Upper lobe of left lung (tissue), 6 donors: Measurements from ENCODE around the gene KCNQ2. TPM values are rescaled to one million over a fixed set of nuclear protein-coding genes. Genes with fewer than 3 reads are reported as not detected.

Source experiments
- ATAC-seq, 2 donors: fragments of 200-7000 bp; cut with Tn5 transposase; one replicate each; pipeline ENCODE4 v1.9.1; 2022; ENCODE audit warnings: mild to moderate bottlenecking in 2 of 2, moderate library complexity in 2 of 2; ENCODE audit not compliant: low FRiP score in 2 of 2
- DNase-seq, 2 donors: peaks; one replicate each; pipeline ENCODE4 v3.0.0-alpha.2; 2019 to 2020
- H3K27ac ChIP-seq, 4 donors: fragments of 200-600 bp; sonication (generic); one replicate each; pipeline ENCODE4 v1.5.1; 2016 to 2019
- H3K27me3 ChIP-seq, 4 donors: fragments of 200-600 bp; sonication (generic); one replicate each; pipeline ENCODE4 v1.5.1; 2017 to 2019
- H3K36me3 ChIP-seq, 4 donors: fragments of 200-600 bp; sonication (generic); one replicate each; pipeline ENCODE4 v1.5.1; 2016 to 2019
- H3K4me1 ChIP-seq, 4 donors: fragments of 200-600 bp; sonication (generic); one replicate each; pipeline ENCODE4 v1.5.1; 2018 to 2019
- H3K4me3 ChIP-seq, 4 donors: fragments of 200-600 bp; sonication (generic); one replicate each; pipeline ENCODE4 v1.5.1; 2017 to 2019; ENCODE audit warnings: mild to moderate bottlenecking in 2 of 4, moderate library complexity in 1 of 4
- H3K9me3 ChIP-seq, 4 donors: fragments of 200-600 bp; sonication (generic); one replicate each; pipeline ENCODE4 v1.5.1; 2018 to 2019
- EP300 ChIP-seq, 4 donors: sonication (generic); formaldehyde crosslinking; IDR thresholded peaks; one replicate each; pipeline ENCODE4 v1.5.1; 2017; ENCODE audit warnings: antibody characterized with exemption in 4 of 4, control low read depth in 2 of 4
- POLR2A ChIP-seq, 4 donors: fragments of 450-650 bp; IDR thresholded peaks; one replicate each; pipeline ENCODE4 v1.5.1; 2016 to 2017; ENCODE audit warnings: antibody characterized with exemption in 4 of 4, mild to moderate bottlenecking in 2 of 4
- POLR2AphosphoS5 ChIP-seq, 2 donors: sonication (generic); formaldehyde crosslinking; IDR thresholded peaks; one replicate each; pipeline ENCODE4 v1.5.1; 2017; ENCODE audit warnings: antibody characterized with exemption in 2 of 2
- WGBS, 2 donors: methylation state at CpG; one replicate each; pipeline ENCODE4 v1.1.5; 2017 to 2018; 5-methylcytosine and 5-hydroxymethylcytosine counted together
- total RNA-seq, 6 donors: library from RNA; depleted of rRNA in 4 of 6; stranded (reverse); fragments of >200 nt in 4 of 6; gene quantifications; one replicate each; pipeline versions ENCODE4 v1.1.0 to v1.2.1, GENCODE V29; 2016 to 2021
- TF ChIP-seq, protein P1 (sequence below), 6 experiments: fragments of 450-650 bp in 4 of 6; fragments of 200-600 bp in 2 of 6; sonication (generic) in 2 of 6; IDR thresholded peaks; one replicate each; pipeline ENCODE4 v1.5.1; 2016 to 2019; ENCODE audit warnings: antibody characterized with exemption in 6 of 6
- donor health status: DM: no; HTN: no; CAD: no; lungs with moderate emphysema.
- donor health status: DM: no; HTN: yes; CAD: no; lungs with severe emphysema.

KCNQ2 gene
- total RNA-seq: under 1 TPM in 1 of 6 donors, not detected in 5; 0.66 TPM

DNA sequence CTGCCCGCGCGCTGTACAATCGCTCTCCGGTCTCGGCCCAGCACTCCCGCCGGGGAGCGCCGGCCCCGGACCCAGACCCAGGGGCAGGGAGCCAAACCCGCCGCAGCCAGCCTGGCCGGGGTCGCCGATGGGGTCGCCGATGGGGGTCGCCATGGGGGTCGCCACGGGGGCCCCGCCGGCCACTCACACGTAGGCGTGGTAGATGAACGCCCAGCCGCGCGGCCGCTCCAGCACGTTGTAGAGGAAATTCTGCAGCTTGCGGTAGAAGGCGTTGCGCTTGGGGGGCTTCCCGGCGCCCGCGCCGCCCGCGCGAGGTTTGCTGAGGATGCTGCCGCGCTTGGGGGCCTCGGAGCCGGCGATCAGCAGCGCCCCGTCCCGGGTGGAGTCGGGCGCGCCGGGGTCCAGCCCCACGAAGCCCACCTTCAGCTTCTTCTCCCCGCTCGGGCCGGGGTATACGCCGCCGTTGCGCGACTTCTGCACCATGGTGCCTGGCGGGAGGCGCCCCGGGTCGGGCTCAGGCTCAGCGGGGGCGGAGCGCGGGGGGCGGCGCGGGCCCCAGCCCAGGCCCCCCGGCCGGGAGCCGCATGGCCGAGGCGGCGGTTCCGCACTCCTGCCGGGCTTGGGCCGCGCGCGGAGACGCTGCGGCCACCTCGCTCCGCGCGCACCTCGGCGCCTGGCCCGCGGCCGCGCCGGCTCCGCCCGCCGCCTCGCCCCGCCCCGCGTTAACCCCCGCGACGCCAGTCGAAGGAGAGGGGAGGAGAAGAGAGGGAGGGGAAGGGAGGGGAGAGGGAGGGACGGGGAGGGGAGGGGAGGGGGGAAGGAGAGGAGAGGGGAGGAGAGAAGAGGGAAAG lies at the start of gene KCNQ2:
Gene KCNQ2, minus strand, starts transcription at position 675 of the 851 bp plus-strand sequence. Its CDS starts 192 bp downstream, at position 483.
- Histone ChIP-seq H3K9me3 (no peaks in the 10 kb centered on the region), H3K4me1 (peaks cover 10 to 13% (median 12%) of the 10 kb centered on the region in 4 donors), H3K4me3 (peak within 1 kb of the TSS in 3 of 4 donors; percentile 16 to 24 (median 23)), H3K27me3 (peaks cover 0 to 38% (median 22%) of the 10 kb centered on the region in 4 donors), H3K36me3 (no peaks in the 10 kb centered on the region), H3K27ac (no peak within 1 kb of the TSS)
- ATAC-seq (no peak), DNase-seq (peak in 1 of 2 donors; percentile 85)
- TF ChIP-seq EP300 (IDR thresholded peaks at IDR 0.05) (no peak), POLR2AphosphoS5 (IDR thresholded peaks at IDR 0.05) (no peak)
- 0 to 4% methylated on average over 18 to 33 of the region's 111 CpGs for WGBS, 2 donors

DNA sequence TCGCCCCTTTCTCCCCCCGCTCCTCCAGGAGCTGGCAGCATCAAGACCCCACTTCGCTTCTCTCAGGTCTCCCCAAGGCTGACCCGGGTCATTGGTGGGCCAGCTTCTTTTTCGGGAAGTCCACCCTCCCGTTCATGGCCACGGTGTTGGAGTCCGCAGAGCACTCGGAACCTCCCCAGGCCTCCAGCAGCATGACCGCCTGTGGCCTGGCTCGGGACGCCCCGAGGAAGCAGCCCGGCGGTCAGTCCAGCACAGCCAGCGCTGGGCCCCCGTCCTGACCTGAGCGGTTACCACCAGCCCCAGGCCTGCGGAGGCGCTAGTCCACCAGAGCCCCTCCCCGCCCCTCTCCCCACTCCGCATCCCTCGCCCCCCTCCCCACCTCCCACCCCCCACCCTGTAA lies 49.1 kb upstream of the KCNQ2 start:
- WGBS, 2 donors: 52% methylated on average over 22 of the region's 23 CpGs; no CpG with 5 or more reads in 1 of the 2 donors
- Histone ChIP-seq H3K4me3 (peak overlapping the region; percentile 63 to 97 (median 80)), H3K9me3 (no peaks in the 10 kb centered on the region), H3K27me3 (no peaks in the 10 kb centered on the region), H3K4me1 (peaks cover 13 to 36% (median 31%) of the 10 kb centered on the region in 4 donors), H3K27ac (peak overlapping the region in 3 of 4 donors; percentile 89 to 92 (median 91)), H3K36me3 (peaks cover 0 to 7% (median 5%) of the 10 kb centered on the region in 4 donors)
- ATAC-seq: no peak
- TF ChIP-seq POLR2A (IDR thresholded peaks at IDR 0.05) (no peak), POLR2AphosphoS5 (IDR thresholded peaks at IDR 0.05) (no peak), EP300 (IDR thresholded peaks at IDR 0.05) (no peak)
- TF ChIP-seq, protein P1, sequence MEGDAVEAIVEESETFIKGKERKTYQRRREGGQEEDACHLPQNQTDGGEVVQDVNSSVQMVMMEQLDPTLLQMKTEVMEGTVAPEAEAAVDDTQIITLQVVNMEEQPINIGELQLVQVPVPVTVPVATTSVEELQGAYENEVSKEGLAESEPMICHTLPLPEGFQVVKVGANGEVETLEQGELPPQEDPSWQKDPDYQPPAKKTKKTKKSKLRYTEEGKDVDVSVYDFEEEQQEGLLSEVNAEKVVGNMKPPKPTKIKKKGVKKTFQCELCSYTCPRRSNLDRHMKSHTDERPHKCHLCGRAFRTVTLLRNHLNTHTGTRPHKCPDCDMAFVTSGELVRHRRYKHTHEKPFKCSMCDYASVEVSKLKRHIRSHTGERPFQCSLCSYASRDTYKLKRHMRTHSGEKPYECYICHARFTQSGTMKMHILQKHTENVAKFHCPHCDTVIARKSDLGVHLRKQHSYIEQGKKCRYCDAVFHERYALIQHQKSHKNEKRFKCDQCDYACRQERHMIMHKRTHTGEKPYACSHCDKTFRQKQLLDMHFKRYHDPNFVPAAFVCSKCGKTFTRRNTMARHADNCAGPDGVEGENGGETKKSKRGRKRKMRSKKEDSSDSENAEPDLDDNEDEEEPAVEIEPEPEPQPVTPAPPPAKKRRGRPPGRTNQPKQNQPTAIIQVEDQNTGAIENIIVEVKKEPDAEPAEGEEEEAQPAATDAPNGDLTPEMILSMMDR (IDR thresholded peaks at IDR 0.05): no peak
- DNase-seq: peak; percentile 19 to 76

DNA sequence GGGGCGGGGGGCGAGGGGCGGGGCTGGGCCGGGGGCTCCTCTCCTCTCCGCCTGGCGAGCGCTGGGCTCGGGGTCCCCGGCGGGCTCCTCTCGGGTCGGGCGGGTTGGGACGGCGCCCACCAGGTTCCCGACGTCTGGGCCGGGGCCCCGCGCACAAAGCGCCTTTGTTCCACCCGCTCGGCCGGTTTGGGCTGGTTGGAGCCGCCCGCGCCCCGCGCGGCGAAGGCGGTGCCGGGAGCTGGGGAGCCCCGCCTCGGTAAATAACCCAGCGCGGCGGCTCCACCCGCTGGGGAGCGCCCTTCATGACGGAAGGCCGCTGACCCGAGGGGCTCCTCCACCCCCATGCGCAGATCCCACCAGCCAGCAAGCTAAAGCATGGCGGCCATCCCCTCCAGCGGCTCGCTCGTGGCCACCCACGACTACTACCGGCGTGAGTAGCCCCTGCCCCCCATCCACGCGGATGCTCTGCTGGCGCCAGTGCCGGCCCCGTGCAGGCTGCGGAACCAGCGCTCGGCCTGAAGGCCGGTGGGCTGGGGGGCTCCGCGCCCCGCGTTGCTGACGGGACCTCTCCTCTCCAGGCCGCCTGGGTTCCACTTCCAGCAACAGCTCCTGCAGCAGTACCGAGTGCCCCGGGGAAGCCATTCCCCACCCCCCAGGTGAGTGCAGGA lies 48.6 kb upstream of the KCNQ2 start:
- Histone ChIP-seq H3K27ac (peak overlapping the region; percentile 89 to 97 (median 92)), H3K27me3 (no peaks in the 10 kb centered on the region), H3K9me3 (no peaks in the 10 kb centered on the region), H3K4me3 (peak overlapping the region; percentile 63 to 97 (median 80)), H3K36me3 (peaks cover 0 to 7% (median 5%) of the 10 kb centered on the region in 4 donors), H3K4me1 (peaks cover 13 to 36% (median 31%) of the 10 kb centered on the region in 4 donors)
- DNase-seq (peak; percentile 64 to 97), ATAC-seq (peak; percentile 71 to 80)
- TF ChIP-seq POLR2A (IDR thresholded peaks at IDR 0.05): no peak
- TF ChIP-seq POLR2AphosphoS5 (IDR thresholded peaks at IDR 0.05): no peak
- no peak for TF ChIP-seq EP300 (IDR thresholded peaks at IDR 0.05)
- TF ChIP-seq, protein P1 (IDR thresholded peaks at IDR 0.05): peak in 1 of 6 experiments; percentile 13
- WGBS, 2 donors: 0 to 1% methylated on average over 8 of the region's 68 CpGs

DNA sequence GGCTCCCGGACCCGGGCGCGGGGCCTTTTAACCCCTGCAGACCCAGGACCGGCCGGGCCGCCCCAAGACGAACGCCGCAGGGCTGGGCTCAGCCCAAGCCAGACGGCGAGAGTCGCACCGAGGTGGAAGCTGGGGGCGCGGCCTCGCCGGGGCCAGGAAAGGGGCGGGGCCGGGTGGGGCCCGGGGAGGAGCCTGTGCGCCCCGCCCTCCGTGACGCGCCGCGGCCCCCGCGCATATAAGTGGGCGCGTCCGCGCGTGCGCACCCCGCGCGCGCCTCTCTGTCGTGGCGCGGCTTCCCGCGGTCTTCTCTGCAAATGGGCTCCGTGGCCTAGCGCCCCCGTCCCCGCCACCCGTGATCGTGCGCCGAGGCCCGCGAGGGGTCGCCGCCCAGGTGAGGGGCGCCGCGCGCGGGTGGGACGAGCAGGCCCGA lies 48.1 kb upstream of the KCNQ2 start, which contains the start of gene PPDPF:
Gene PPDPF, plus strand, starts transcription at position 262 of the 430 bp plus-strand sequence. CDS start 544 bp downstream, outside the sequence.
- WGBS, 2 donors: no CpG with 5 or more reads among the region's 64 CpGs
- H3K4me3 ChIP-seq: peak within 1 kb of the TSS; percentile 63 to 97 (median 80)
- H3K36me3 ChIP-seq: peaks cover 0 to 7% (median 5%) of the 10 kb centered on the region in 4 donors
- peaks cover 13 to 36% (median 31%) of the 10 kb centered on the region in 4 donors for H3K4me1 ChIP-seq
- DNase-seq (peak; percentile 83 to 98), ATAC-seq (peak; percentile 88 to 96)
- H3K27me3 ChIP-seq: no peaks in the 10 kb centered on the region
- TF ChIP-seq POLR2A (IDR thresholded peaks at IDR 0.05) (peak in 3 of 4 donors; percentile 57 to 97 (median 79)), EP300 (IDR thresholded peaks at IDR 0.05) (no peak), POLR2AphosphoS5 (IDR thresholded peaks at IDR 0.05) (peak; percentile 96)
- TF ChIP-seq, protein P1 (IDR thresholded peaks at IDR 0.05): peak in 1 of 6 experiments; percentile 3
- peak within 1 kb of the TSS; percentile 89 to 97 (median 92) for H3K27ac ChIP-seq
- no peaks in the 10 kb centered on the region for H3K9me3 ChIP-seq
